Hematopoietic multipotent progenitor cell treated with erythropoietin and hydrocortisone succinate and interleukin-3 and kit ligand, for 8 days (in vitro differentiated cells): ENCODE results near the gene DENND1A.
"Not testable (repeated sequence)": the region's sequence is repeated elsewhere in the genome, so short reads cannot be mapped to it uniquely, and the experiment has no call there.

Source experiments
- DNase-seq: peaks from one replicate; pipeline ENCODE4 v3.0.0-alpha.2; 2015

The DENND1A gene

DNA sequence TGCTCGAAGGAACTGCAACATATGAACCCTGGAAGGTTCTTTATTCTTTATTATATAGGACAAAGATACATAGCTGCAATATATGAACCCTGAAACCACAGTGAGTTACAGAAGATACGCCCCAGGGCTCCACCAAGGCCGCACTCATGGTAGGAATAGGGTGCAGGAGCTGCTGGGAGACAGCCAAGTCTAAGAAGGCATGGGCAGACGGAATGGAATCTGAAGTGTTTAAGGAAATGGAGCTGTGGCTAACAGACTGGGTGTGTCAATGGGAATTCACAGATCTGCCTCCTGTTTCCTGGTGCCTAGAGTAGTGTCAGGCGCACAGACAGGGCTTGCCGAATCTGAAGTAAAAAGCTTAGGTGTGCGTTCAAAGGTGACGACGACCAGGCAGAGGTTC, 286.4 kb downstream of the DENND1A start:
- no peak for DNase-seq

DNA sequence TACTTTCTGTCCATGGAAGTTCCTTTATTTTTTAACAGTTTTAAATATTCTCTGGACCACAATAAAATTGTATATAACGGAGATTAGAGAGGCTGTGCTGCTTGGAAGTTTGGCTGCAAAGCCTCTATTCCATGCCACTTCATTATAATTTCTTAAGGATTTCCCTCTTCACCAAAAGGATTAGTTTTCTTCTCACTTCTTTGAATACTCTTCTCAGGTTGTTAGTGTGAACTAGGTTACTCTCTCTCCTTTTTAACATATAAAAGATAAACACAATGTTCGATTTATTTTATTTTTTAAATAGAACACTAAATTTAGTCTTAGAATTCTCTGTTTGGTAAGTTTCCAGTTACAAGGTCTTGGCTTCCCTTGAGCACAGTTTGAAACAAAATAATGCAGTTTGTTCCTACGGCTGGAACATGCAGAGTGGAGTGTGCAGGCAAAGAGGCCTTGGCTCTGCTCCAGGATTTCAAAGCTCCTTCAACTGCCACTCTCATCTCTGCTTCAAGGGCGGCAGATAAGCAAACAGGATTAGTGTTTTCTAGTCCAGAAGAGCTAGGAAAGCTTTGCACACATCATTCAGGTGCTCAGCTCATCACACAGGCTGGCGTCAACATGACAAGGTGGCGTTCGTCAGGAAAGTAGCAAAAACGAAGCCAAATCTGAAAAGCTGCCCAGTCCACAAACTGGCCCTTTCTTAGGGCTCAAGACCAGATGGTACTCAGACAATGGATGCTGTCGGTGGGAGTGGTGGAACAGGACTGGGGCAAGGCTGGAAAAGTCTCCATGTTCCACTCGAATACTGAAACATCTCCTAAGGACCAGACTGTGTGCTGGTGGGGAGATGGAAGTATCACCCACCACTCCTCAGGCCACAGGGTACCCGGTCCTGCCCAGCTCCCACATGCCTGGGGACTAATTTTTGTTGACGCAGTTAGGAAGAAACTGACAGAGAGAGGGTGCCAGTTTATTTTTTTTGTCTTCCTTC, 287.3 kb downstream of the DENND1A start:
- peak; percentile 62 for DNase-seq

DNA sequence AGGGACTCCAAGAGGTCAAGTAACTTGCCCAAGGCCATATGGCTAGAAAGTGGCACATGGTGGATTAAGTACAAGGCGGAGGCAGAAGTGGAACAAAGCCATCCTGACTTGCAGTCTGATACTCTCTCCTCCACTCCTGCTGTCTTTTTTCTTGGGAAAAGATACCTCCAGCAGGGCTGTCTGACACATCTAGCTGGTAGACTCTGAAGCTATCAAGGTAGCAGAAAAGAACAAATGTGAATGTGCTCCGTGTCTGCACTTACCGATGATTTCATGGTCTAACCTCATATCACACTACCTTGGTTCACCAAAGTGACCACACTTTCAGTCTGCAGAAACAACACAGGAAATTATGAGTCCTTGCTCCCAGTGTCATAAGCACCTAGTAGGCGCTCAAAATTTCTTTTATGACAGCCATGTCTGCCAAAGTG, 289.1 kb downstream of the DENND1A start:
- DNase-seq, result no peak

DNA sequence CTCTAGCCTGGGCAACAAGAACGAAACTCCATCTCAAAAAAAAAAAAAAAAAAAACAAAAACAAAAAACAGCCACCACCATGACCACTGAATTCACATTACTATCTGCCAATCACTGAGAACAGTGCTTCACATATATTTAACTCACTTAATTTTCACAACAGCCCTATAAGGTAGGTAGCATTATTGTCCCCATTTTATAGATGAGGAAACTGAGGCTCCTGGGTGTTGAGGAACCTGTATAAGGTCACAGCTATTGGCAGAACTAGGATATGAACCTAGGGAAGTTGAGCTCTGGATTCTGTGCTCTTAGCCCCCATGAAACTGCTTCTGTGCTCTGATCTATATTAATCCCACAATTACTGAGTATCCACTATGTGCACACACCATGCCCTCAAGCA, 290.2 kb downstream of the DENND1A start:
- DNase-seq, result no peak

DNA sequence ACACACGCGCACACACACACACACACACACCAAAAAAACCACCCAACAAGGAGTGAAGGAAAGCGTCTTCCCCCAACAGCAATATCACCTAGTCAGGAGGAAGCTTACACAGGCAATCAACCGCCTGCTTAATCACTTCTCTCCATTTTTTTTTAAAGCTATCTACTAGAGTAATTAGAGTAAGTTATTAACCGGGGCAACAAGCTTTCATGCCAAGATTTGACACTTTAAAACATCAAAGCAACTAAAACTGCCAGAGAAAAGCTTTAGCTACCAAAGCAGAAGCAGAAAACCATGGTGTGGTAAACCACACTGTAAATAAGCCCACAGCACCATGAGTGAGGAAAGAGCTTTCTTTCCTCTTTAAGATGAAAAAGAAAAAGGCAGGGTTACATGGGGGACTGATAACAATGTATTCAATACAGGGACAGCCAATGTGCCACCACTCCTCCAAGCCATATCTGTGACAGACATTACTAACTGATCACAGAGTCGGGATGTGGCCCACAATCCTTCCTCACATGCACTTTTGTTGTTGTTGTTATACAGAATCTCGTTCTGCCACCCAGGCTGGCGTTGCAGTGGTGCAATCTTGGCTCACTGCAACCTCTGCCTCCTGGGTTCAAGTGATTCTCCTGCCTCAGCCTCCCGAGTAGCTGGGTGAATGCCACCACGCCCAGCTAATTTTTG, 291.8 kb downstream of the DENND1A start:
- peak; percentile 72 for DNase-seq

DNA sequence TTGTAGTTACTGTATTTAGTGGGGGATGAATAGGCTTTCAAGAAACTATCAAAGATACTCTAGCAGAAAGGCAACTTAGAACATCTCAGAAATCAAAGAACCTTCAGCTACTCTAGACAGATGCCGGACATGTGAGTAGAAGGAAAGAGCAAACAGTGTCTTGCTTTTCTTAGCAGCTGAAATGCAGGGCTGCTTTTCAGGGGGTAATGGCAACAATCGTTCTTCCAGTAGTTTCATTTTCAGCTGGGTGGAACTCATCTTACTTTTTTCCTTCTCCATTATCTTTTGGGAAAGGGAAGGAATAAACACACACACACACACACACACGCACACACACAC, 292.4 kb downstream of the DENND1A start:
- no peak for DNase-seq

DNA sequence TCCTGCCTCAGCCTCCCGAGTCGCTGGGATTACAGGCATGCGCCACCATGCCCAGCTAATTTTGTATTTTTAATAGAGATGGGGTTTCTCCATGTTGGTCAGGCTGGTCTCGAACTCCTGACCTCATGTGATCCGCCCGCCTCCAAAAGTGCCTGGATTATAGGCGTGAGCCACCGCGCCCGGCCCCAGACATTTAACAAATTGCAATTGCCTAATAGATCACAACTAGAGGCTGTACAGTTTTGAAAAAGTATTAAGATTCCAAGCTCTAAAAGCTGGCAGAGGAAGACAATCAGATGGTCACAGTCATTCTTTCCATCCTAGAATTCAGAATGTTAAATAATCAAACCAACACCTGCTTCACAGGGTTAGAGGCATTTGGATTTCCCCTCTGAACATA, 293.1 kb downstream of the DENND1A start:
- DNase-seq, result not testable (repeated sequence)

DNA sequence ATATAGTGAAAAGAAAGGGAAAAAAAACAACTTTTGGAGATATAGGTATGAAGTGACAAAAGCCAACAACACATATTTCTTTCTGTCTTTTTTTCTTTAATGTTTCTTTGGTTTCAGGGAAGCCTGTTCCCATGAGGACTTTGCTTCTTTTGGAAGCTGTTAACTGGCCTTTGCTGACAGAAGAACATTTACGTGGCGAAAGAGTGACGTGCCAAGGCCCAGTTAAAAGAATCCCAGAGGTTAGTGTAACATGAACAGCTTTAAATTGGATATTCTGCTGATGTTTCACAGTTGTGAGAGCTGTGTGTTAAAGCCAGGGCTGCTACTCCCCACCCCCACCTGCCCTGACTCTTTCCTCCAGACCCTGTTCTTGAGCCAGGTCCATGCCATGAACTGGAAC, 298.1 kb downstream of the DENND1A start:
- DNase-seq, result no peak

DNA sequence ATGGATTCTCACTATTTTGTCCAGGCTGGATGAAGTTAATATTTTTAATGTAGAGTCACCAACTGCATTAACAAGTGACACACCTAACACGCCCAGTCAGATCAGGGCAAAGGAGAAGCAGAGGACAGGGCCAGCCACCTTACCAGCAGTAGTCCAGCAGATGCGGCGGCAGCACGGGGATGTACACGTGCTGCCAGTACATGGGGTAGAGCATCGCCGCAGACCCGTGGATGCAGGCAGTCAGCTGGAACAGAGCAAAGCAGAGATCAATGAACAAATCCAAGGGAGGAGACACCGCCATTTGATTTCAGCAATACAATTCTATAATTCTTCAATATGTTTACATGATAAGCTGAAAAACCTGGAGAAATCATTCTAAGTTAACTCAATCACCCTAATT, 299.7 kb downstream of the DENND1A start:
- DNase-seq, result no peak

DNA sequence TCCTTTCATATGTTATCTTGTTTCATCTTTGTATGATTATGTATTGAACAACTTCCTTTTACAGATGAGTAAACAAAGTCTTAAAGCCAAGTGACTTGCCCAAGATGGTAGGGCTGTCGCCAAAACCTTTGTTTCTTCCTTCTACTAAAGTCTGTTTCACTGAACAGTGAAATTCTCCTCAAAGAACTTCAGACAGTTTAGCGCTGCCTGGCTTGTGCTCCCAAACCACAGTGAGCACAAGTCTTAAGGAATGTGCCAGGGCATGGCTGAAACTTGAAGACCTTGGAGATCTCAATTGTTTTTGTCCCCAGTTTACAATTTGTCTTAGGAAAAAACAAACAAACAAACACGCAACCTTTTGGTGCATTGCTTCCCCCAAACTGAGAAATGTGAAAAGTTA, 300.4 kb downstream of the DENND1A start:
- no peak for DNase-seq

DNA sequence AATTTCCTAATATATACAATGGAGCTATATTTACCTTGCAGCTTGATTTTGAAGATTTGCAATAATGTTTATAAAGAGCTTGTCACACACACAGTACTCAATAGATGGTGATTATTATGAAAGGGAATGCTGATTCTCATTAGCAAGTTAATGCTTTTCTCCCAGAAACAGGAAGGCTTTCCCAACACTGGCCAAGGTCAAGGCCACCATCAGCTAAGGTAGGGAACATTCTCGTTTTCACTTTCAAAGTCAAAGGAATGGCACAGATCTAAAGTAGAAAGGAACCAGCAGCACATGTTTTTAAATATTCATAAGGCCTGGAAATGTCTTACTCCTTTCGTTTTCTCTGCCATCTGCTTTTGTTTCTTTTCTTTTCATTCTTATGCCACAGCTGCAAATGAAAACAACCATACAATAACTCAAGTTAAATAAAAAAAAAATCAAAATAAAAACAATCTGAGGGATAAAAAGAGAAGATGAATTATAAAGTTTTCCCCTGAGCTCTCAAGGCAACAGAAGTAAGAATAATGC, 307.1 kb downstream of the DENND1A start:
- no peak for DNase-seq

DNA sequence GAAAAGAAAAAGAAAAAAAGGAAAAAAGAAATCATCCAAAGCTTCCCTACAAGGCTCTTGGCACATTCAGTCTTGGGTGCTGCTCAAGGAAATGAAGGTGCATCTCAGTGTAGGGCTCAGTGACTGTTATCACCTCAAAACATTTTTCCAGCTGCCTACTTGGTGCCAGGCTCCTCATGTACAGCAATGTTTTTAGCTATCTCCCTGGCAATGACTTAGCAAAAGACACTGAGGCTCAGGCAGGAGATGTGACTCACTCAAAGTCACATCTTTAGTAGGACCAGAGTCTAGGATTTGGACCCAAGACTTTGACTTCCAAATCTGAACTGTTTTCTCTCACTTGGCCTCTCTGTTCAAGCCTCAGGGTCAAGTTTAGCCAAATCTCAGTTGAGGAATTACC, 309.7 kb downstream of the DENND1A start:
- peak; percentile 74 for DNase-seq

DNA sequence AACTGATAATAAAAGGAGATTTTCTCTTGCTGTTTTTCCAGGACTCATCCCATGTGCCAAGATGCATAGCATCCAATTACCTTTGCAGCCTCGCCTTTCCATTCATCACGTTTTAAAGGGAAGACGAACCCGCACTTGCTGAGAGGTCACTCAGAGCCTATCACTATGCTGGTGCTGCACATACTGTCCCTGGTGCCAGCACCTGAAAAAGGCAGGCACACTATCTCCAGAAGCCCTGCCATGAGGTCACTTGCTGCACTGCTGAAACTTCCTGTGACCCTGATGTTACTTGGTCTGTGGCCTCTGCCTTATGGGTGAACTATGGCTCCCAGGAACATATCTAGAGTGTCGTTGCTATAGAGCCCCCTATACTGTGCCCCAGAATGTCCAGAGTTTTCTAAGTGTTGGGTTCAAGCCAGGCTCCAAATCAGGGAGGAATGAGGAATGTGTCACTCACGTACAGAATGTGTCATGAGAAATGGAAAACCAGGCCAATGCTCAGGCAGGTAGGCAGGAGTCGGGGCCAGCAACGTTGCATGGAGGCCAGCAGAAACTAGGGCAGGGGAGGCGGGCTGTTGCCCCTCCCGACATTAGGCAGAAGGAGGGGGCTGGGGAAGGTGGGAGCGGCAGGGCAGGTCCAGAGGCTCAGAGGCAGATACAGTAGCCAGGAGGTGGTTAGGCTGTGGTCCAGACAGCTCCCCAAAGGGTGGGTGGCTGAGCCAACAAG, 311.8 kb downstream of the DENND1A start:
- DNase-seq, result no peak

DNA sequence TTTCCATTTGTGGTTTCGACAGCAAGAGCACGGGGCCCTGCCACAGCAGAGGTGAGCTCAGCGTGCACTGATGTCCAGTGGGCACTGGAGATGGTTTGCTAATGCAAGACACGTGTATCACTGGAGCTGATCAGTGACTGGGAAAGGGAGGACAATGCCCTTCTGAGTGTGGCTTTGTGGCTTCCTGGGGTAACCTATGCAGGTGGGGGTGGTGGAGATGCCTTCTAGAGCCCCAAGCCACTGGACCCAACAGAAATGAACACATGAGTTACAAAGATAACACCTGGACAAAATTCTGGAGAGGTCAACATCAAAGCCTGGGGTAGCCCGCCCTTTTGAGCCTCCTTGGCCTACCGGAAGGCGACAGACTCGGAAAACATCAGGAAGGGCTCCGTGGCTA, 312.6 kb downstream of the DENND1A start:
- no peak for DNase-seq

DNA sequence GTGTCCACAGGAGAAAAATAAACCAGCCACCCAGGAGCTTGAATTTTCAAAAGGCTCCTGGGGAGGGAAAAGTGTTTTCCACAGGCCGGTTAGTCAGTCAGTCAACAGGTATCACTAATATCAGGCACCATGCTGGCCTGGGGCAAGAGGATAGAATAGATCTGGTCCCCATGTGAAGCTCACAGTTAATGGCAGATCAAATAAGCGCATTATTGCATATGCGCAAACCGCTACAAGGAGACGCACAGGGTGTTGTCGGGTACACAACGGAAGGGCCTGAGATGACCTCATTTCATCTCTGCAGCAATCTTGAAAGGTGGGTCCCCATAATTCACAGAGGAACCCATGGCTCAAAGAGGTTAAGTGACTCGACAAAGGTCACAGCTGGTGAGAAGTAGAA, 313.2 kb downstream of the DENND1A start:
- DNase-seq, result no peak

DNA sequence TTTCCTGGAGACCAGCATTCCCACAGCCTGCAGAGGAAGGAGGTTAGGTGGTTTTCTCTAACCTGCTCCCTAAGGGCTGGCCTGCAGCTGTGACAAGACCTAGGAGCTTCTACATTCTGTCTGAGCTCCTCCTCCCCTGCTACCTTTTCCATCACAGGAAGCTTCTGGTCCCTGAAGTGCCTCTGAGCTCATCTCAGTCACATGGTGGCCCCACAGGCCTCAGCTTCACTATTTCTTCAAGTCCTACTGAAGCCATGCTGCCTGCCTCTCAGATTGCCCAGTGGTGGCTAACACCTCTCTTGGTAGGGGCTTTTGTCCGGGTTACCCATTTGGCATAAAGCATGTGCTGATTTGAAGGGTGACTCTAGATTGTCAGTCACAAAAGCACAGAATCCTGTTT, 314.5 kb downstream of the DENND1A start:
- DNase-seq, result no peak

DNA sequence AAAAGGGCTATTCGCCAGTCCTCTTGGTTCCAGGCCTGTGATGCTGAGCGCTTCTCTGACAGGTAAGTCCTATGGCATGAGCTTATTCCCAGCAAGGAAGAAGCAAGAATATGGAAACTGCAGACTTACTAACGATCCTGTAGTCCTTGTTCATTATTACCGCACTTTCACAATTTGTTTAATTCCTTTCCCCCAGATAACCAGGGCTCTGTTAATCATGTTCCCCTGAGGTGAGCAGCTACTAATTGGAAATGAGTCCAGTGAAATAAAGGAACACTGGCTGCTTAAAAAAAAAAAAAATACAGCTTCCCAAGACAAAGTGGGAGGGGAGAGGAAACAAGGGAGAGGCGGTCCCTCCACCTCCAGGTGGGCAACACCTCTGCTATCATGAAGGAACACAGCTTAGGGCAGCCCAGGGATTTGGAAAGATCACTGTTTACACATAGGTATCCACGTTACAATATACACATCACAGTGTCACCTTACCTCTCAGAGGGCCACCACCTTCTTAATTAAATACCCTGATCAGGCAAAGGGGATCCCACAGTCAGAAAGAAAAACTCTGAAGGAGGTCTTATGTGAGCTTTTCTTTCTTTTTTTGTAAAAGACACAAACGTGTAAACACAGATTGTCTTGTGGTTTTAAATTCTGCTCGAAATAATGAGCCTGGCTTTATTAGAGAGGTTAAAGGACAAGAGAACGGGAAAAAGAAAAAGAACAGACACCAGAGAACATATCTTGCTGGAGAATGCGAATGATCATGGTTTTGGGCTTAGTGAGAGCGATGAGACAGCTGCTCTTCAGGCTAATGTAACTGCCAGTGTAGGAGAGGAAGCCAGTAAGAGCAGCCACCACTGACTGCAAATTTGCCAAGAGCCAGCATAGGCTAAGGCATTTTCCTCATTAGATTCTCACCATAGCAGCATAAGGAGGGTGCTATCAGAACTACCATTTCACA, 315.3 kb downstream of the DENND1A start:
- no peak for DNase-seq

DNA sequence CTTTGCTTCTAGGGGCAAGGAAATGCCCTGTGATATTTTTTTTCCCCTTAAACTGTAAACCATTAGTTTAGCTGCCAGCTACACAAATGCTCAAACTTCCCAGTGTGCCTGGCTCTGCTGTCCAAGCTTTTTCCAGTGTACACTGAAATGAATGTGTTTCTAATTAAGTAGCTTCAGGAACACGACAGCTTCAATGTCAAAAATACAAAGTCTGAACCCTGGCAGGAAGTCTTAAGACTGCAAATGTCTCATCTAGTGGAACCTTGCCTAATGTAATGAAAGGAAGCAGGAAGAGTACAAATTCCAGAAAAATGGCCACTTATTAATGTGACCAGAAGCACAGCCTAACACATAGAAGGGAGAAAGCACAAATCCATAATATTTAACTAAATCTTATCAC, 318.7 kb downstream of the DENND1A start:
- no peak for DNase-seq

DNA sequence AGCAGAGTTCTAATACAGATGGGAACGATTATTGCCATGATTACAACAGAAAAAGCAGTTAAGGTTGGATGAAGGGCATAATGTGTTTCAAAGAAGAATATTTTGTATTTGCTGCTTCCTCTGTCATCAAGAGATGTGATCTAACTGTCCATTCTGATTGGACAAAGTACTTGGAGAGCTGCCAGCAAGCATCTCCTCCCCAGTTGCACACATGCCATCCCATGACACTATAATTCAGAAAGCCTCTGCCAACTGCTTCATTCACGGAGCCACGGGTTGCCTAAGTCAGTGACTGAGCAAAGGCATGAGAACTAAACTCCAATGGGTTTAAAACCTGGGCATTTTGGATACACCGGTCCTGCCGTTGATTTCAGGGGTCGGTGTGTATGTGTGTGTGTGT, 320.1 kb downstream of the DENND1A start:
- peak; percentile 46 for DNase-seq

DNA sequence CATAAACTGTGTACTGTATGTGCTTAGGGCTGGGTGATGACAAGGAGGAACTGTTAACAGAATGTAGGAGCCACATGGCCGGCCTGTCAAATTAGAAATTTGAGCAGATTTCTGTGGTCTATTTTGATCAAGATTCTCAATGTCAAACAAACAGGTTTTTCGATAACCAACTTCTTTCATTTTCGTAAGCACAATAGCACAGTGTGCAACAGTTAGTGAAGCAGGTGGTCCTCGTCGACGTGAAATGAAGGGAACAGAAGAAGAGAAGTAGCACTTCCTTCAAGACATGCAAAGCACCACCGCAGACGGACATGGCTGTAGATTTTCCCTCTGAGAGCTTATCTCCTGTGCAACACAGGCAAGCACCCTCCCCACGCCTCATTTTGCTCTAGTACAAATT, 321.8 kb downstream of the DENND1A start:
- DNase-seq, result no peak

DNA sequence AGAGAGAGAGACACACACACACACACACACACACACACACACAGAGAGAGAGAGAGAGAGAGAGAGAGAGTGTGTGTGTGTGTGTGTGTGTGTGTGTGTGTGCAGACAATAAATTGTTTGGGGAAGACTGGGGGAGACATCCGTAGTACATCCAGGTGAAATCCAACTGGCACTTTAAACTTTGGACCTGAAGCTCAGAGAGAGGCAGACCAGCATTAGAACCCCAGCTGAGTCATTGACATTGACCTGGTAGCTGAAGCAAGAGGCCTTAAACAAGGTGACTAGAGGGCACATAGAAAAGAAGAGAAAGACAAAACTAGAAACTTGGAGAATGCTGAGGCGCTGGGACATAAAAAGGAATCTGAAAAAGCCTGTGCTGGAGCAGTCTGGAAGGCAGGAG, 322.4 kb downstream of the DENND1A start:
- DNase-seq, result no peak

DNA sequence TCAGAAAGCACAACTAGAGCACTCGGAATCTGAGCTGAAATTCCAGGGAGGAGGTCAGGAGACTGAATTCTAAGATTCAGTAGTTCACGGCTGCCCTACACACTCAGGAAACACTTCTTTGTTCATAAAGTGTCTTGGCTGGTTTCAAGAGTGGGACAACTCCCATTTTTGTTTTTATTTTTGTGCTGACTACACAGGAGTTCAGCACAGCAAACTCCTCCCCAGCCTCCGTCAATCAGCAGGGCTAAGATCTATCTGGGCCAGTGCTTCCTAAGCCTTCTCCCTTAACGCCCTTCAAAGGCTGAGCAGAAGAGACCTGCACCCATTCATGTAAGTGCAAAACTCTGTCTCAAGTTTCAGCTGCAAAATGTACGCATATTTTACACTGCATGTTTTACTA, 323.8 kb downstream of the DENND1A start:
- no peak for DNase-seq
